SK-N-SH treated with all-trans-retinoic acid at 6 μM for 48 hours (cell line): ENCODE results near the gene FOXF1.

ENCODE experiments used
- ATAC-seq: fragments of 200-7000 bp; cut with Tn5 transposase; 3 replicates; pipeline ENCODE4 v1.9.1; 2020; ENCODE audit warnings: mild to moderate bottlenecking, moderate library complexity
- ARNTL ChIP-seq: fragments of 450-650 bp; formaldehyde crosslinking; IDR thresholded peaks from 2 replicates; pipeline ENCODE4 v1.5.0; 2020; ENCODE audit warnings: low read depth, mild to moderate bottlenecking, moderate library complexity, borderline replicate concordance
- BACH2 ChIP-seq: fragments of 250-450 bp; sonication (Bioruptor Pico); IDR thresholded peaks from 2 replicates; pipeline ENCODE4 v1.9.0; 2021; ENCODE audit warnings: mild to moderate bottlenecking, borderline replicate concordance
- CSDC2 ChIP-seq: fragments of 250-450 bp; sonication (Bioruptor Pico); IDR thresholded peaks from 2 replicates; pipeline ENCODE4 v1.5.0; 2020; ENCODE audit warnings: mild to moderate bottlenecking, moderate library complexity
- ESRRG ChIP-seq: fragments of 250-450 bp; sonication (Bioruptor Pico); IDR thresholded peaks from 2 replicates; pipeline ENCODE4 v1.6.1; 2021; ENCODE audit warnings: mild to moderate bottlenecking
- GLIS3 ChIP-seq: fragments of 250-450 bp; sonication (Bioruptor Pico); IDR thresholded peaks from 2 replicates; pipeline ENCODE4 v1.5.0; 2020; ENCODE audit warnings: mild to moderate bottlenecking, moderate library complexity
- ISL1 ChIP-seq: fragments of 250-450 bp; sonication (Bioruptor Pico); IDR thresholded peaks from 2 replicates; pipeline ENCODE4 v2.1.2; 2022; ENCODE audit warnings: mild to moderate bottlenecking, moderate library complexity
- OSR1 ChIP-seq: fragments of 250-450 bp; sonication (Bioruptor Pico); IDR thresholded peaks from 2 replicates; pipeline ENCODE4 v1.8.0; 2022; ENCODE audit warnings: moderate library complexity, mild to moderate bottlenecking, inconsistent platforms
- POU6F1 ChIP-seq: fragments of 250-450 bp; sonication (Bioruptor Pico); IDR thresholded peaks from 2 replicates; pipeline ENCODE4 v1.8.0; 2021; ENCODE audit warnings: low read depth, mild to moderate bottlenecking, moderate library complexity, borderline replicate concordance
- RARB ChIP-seq: fragments of 250-450 bp; sonication (Bioruptor Pico); IDR thresholded peaks from 2 replicates; pipeline ENCODE4 v1.8.0; 2021; ENCODE audit warnings: mild to moderate bottlenecking, moderate library complexity
- TOX ChIP-seq: fragments of 250-450 bp; sonication (Bioruptor Pico); IDR thresholded peaks from 2 replicates; pipeline ENCODE4 v1.8.0; 2021; ENCODE audit warnings: mild to moderate bottlenecking, moderate library complexity, borderline replicate concordance
- TSHZ2 ChIP-seq: fragments of 250-450 bp; sonication (Bioruptor Pico); IDR thresholded peaks from 2 replicates; pipeline ENCODE4 v1.5.0; 2020; ENCODE audit warnings: mild to moderate bottlenecking, moderate library complexity
- ZC3H10 ChIP-seq: fragments of 250-450 bp; sonication (Bioruptor Pico); IDR thresholded peaks from 2 replicates; pipeline ENCODE4 v1.5.1; 2021; ENCODE audit warnings: mild to moderate bottlenecking, moderate library complexity
- ZFP3 ChIP-seq: fragments of 250-450 bp; sonication (Bioruptor Pico); IDR thresholded peaks from 2 replicates; pipeline ENCODE4 v1.5.0; 2020; ENCODE audit warnings: mild to moderate bottlenecking, moderate library complexity
- ZFP30 ChIP-seq: fragments of 450-650 bp; formaldehyde crosslinking; IDR thresholded peaks from 2 replicates; pipeline ENCODE4 v1.5.0; 2022; ENCODE audit warnings: mild to moderate bottlenecking, moderate library complexity
- ZNF565 ChIP-seq: fragments of 450-650 bp; formaldehyde crosslinking; conservative IDR thresholded peaks from 2 replicates; pipeline ENCODE4 v1.5.0; 2020; ENCODE audit warnings: low read depth, mild to moderate bottlenecking, moderate library complexity
- ZNF70 ChIP-seq: fragments of 450-650 bp; formaldehyde crosslinking; IDR thresholded peaks from 2 replicates; pipeline ENCODE4 v1.5.0; 2020; ENCODE audit warnings: mild to moderate bottlenecking, moderate library complexity
- ZNF8 ChIP-seq: fragments of 450-650 bp; formaldehyde crosslinking; IDR thresholded peaks from 2 replicates; pipeline ENCODE4 v1.5.0; 2020; ENCODE audit warnings: mild to moderate bottlenecking, moderate library complexity
- TF ChIP-seq, protein P1 (sequence below): fragments of 250-450 bp; sonication (Bioruptor Pico); IDR thresholded peaks from 2 replicates; pipeline ENCODE4 v1.5.1; 2021; ENCODE audit warnings: mild to moderate bottlenecking, moderate library complexity
- TF ChIP-seq, protein P2 (sequence below): fragments of 250-450 bp; sonication (Bioruptor Pico); IDR thresholded peaks from 2 replicates; pipeline ENCODE4 v1.8.0; 2020; ENCODE audit warnings: mild to moderate bottlenecking, moderate library complexity, borderline replicate concordance

Gene FOXF1

GRCh38 chr16:86484240-86484639, 26.1 kb upstream of the FOXF1 start (continued):
- TF ChIP-seq, protein P1, sequence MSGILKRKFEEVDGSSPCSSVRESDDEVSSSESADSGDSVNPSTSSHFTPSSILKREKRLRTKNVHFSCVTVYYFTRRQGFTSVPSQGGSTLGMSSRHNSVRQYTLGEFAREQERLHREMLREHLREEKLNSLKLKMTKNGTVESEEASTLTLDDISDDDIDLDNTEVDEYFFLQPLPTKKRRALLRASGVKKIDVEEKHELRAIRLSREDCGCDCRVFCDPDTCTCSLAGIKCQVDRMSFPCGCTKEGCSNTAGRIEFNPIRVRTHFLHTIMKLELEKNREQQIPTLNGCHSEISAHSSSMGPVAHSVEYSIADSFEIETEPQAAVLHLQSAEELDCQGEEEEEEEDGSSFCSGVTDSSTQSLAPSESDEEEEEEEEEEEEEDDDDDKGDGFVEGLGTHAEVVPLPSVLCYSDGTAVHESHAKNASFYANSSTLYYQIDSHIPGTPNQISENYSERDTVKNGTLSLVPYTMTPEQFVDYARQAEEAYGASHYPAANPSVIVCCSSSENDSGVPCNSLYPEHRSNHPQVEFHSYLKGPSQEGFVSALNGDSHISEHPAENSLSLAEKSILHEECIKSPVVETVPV (CRISPR knock-in tag), result no peak
- TF ChIP-seq ZNF70 (CRISPR knock-in tag) (no peak), POU6F1 (CRISPR knock-in tag) (no peak)

- ATAC-seq, result no peak
- TF ChIP-seq ZNF565 (no peak), GLIS3 (no peak), RARB (CRISPR knock-in tag) (no peak), ISL1 (CRISPR knock-in tag) (no peak), ZNF8 (CRISPR knock-in tag) (no peak), CSDC2 (CRISPR knock-in tag) (no peak), ARNTL (CRISPR knock-in tag) (no peak), ZFP30 (CRISPR knock-in tag) (no peak), TSHZ2 (no peak)
- TF ChIP-seq, protein P1 (CRISPR knock-in tag), result no peak
These were observed 24.6 kb upstream of the FOXF1 start for GRCh38 chr16:86485746-86486145.

DNA sequence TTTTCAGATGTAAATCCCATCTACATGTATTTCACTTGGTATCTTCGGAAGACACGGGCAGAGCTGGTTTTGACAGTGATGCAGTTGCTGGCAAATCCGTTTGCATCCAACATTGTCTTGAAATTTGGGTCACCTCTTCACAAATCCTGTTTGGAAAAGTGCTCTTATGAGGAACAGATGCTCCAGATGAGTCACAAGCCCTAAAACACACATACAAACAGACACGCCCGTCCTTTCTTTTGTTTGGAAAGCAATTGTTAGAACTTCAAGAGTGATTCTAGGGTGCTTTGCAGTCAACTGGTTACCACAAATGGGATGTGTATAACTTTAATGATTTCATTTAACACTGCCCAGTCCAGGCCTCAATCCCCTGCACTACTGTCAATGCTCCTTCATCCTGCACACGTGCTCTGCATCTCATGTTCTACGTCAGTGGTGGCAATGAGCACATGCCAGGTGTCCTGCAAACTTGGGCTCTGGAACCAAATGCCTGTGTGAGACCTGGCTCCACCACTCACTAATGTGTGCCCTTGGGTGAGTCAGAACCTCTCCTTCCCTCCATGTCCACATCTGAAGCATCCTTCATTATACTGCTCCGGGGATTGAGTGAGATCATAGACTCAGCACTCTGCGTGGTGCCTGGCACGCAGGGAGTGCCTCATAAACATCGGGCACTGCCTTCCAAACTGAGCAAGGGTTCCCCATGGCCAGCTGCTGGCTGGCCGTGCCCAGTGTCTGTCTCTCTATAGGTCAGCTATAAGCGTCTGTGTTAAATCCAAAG, 19.3 kb upstream of the FOXF1 start:
- TF ChIP-seq TOX (CRISPR knock-in tag) (no peak), ZFP3 (CRISPR knock-in tag) (no peak), ESRRG (CRISPR knock-in tag) (no peak), POU6F1 (CRISPR knock-in tag) (no peak), ZFP30 (CRISPR knock-in tag) (no peak), OSR1 (no peak), BACH2 (no peak), ZC3H10 (no peak)
- TF ChIP-seq, protein P1 (CRISPR knock-in tag), result no peak
- TF ChIP-seq, protein P2, sequence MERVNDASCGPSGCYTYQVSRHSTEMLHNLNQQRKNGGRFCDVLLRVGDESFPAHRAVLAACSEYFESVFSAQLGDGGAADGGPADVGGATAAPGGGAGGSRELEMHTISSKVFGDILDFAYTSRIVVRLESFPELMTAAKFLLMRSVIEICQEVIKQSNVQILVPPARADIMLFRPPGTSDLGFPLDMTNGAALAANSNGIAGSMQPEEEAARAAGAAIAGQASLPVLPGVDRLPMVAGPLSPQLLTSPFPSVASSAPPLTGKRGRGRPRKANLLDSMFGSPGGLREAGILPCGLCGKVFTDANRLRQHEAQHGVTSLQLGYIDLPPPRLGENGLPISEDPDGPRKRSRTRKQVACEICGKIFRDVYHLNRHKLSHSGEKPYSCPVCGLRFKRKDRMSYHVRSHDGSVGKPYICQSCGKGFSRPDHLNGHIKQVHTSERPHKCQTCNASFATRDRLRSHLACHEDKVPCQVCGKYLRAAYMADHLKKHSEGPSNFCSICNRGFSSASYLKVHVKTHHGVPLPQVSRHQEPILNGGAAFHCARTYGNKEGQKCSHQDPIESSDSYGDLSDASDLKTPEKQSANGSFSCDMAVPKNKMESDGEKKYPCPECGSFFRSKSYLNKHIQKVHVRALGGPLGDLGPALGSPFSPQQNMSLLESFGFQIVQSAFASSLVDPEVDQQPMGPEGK (CRISPR knock-in tag), result no peak
- ATAC-seq, result no peak; the same call in 2 of the 3 replicates
